OCI-LY1 (cell line): ENCODE data around the gene SLC25A25.

ENCODE experiments used
- H2AFZ ChIP-seq: fragments of 200-600 bp; sonication (generic), shearing (Covaris generic); 2 replicates; pipeline ENCODE4 v1.6.0; 2014; ENCODE audit warnings: antibody characterized with exemption, mild to moderate bottlenecking, low read length
- H3F3A ChIP-seq: fragments of 200-600 bp; sonication (generic), shearing (Covaris generic); 2 replicates; pipeline ENCODE4 v1.6.0; 2014; ENCODE audit warnings: mild to moderate bottlenecking, antibody characterized with exemption, low read length, moderate library complexity; ENCODE audit not compliant: insufficient read depth
- H3K27ac ChIP-seq: fragments of 200-600 bp; sonication (generic); 2 replicates; pipeline ENCODE4 v1.5.1; 2014; ENCODE audit warnings: low read length, mixed run types, mild to moderate bottlenecking, low read depth; ENCODE audit not compliant: poor library complexity, severe bottlenecking
- H3K27me3 ChIP-seq: fragments of 200-600 bp; sonication (generic); 2 replicates; pipeline ENCODE4 v1.6.0; 2014; ENCODE audit warnings: antibody characterized with exemption, mild to moderate bottlenecking, low read length, moderate library complexity; ENCODE audit not compliant: insufficient read depth
- H3K36me3 ChIP-seq: fragments of 200-600 bp; sonication (generic); 2 replicates; pipeline ENCODE4 v1.6.1; 2014; ENCODE audit warnings: mild to moderate bottlenecking, antibody characterized with exemption, low read length, moderate library complexity, mixed read lengths; ENCODE audit not compliant: insufficient read depth
- H3K4me1 ChIP-seq: fragments of 200-600 bp; sonication (generic); 2 replicates; pipeline ENCODE4 v1.5.1; 2014; ENCODE audit warnings: mild to moderate bottlenecking, low read length, moderate library complexity; ENCODE audit not compliant: insufficient read depth, severe bottlenecking
- H3K4me2 ChIP-seq: fragments of 200-600 bp; sonication (generic), shearing (Covaris generic); 2 replicates; pipeline ENCODE4 v1.6.1; 2014; ENCODE audit warnings: low read length
- H3K4me3 ChIP-seq: fragments of 200-600 bp; sonication (generic); 2 replicates; pipeline ENCODE4 v1.5.1; 2014; ENCODE audit warnings: low read length, low read depth, mild to moderate bottlenecking, mixed read lengths; ENCODE audit not compliant: poor library complexity, severe bottlenecking
- H3K79me2 ChIP-seq: fragments of 200-600 bp; shearing (Covaris generic); 2 replicates; pipeline ENCODE4 v1.6.1; 2016; ENCODE audit warnings: mixed run types, low read length, mixed read lengths; ENCODE audit not compliant: insufficient read depth
- H3K9ac ChIP-seq: fragments of 200-600 bp; sonication (generic), shearing (Covaris generic); 2 replicates; pipeline ENCODE4 v1.6.1; 2014; ENCODE audit warnings: mild to moderate bottlenecking, low read length, mixed read lengths
- H3K9me2 ChIP-seq: fragments of 200-600 bp; sonication (generic), shearing (Covaris generic); 2 replicates; pipeline ENCODE4 v1.6.1; 2014; ENCODE audit warnings: low read depth, mild to moderate bottlenecking, low read length, mixed read lengths
- H3K9me3 ChIP-seq: fragments of 200-600 bp; shearing (Covaris generic); 2 replicates; pipeline ENCODE4 v1.6.1; 2014; ENCODE audit warnings: low read length, mixed read lengths
- H4K20me1 ChIP-seq: fragments of 200-600 bp; sonication (generic), shearing (Covaris generic); 2 replicates; pipeline ENCODE4 v1.6.0; 2016; ENCODE audit warnings: mild to moderate bottlenecking, low read length; ENCODE audit not compliant: insufficient read depth
- EZH2 ChIP-seq: fragments of 200-600 bp; sonication (generic), shearing (Covaris generic); IDR thresholded peaks from 2 replicates; pipeline ENCODE4 v1.8.0; 2017; ENCODE audit warnings: borderline replicate concordance, mixed run types, mild to moderate bottlenecking, antibody characterized with exemption, low read length, moderate library complexity, mixed read lengths
- TF ChIP-seq, protein P1 (sequence below): fragments of 200-600 bp; sonication (generic), shearing (Covaris generic); IDR thresholded peaks from 2 replicates; pipeline ENCODE4 v1.5.1; 2017; ENCODE audit warnings: mild to moderate bottlenecking, antibody characterized with exemption, low read length, moderate library complexity, mixed read lengths

The SLC25A25 gene

DNA sequence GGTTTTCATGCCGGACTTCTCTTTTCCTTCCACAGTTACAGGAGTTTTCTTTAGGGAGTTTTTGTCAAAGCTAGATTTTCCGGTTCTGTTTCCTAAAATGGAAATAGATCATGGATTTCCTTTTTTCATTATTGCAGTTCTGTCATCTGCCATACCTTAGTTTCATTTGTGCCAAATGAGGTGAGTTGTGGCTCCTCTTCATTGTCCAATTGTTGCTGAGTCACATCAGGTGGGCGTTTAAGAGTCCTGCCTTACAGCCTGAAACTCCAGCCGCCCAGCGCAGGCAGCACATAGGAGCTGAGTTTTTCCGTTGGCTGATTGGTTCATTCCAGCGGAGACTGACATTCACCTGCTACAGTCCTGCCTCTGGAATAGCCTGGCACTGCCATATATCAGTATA lies 14.1 kb downstream of the SLC25A25 start:
- Histone ChIP-seq H3K79me2 (peaks cover 4% of the 10 kb centered on the region; the same call in 1 of the 2 replicates), H3K4me3 (no peak overlapping the region), H2AFZ (no peak overlapping the region), H3K36me3 (0 out of 2 replicates have a peak, but pooled peaks cover 4% of the 10 kb centered on the region), H3F3A (peaks cover 5% of the 10 kb centered on the region; the same call in 1 of the 2 replicates), H4K20me1 (no peaks in the 10 kb centered on the region), H3K27ac (peak overlapping the region; percentile 57), H3K4me1 (peaks cover 39% of the 10 kb centered on the region), H3K9me3 (no peaks in the 10 kb centered on the region), H3K9ac (no peak overlapping the region), H3K9me2 (no peaks in the 10 kb centered on the region), H3K27me3 (no peaks in the 10 kb centered on the region), H3K4me2 (no peak overlapping the region)
- no peak for TF ChIP-seq EZH2
- TF ChIP-seq, protein P1, sequence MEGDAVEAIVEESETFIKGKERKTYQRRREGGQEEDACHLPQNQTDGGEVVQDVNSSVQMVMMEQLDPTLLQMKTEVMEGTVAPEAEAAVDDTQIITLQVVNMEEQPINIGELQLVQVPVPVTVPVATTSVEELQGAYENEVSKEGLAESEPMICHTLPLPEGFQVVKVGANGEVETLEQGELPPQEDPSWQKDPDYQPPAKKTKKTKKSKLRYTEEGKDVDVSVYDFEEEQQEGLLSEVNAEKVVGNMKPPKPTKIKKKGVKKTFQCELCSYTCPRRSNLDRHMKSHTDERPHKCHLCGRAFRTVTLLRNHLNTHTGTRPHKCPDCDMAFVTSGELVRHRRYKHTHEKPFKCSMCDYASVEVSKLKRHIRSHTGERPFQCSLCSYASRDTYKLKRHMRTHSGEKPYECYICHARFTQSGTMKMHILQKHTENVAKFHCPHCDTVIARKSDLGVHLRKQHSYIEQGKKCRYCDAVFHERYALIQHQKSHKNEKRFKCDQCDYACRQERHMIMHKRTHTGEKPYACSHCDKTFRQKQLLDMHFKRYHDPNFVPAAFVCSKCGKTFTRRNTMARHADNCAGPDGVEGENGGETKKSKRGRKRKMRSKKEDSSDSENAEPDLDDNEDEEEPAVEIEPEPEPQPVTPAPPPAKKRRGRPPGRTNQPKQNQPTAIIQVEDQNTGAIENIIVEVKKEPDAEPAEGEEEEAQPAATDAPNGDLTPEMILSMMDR, result no peak

GRCh38 chr9:128084746-128085145 lies 16.7 kb downstream of the SLC25A25 start:
- TF ChIP-seq, protein P1, result no peak
- H3K9me2 ChIP-seq, result no peaks in the 10 kb centered on the region
- no peak overlapping the region for H3K9ac ChIP-seq
- H3K4me2 ChIP-seq, result no peak overlapping the region
- 0 out of 2 replicates have a peak, but pooled peaks cover 4% of the 10 kb centered on the region for H3K36me3 ChIP-seq
- peaks cover 20% of the 10 kb centered on the region for H3K4me1 ChIP-seq
- H3K27ac ChIP-seq, result no peak overlapping the region
- H4K20me1 ChIP-seq, result no peaks in the 10 kb centered on the region
- peaks cover 5% of the 10 kb centered on the region; the same call in 1 of the 2 replicates for H3F3A ChIP-seq
- no peak overlapping the region for H2AFZ ChIP-seq
- peaks cover 19% of the 10 kb centered on the region; the same call in 1 of the 2 replicates for H3K79me2 ChIP-seq
- no peaks in the 10 kb centered on the region for H3K27me3 ChIP-seq
- H3K9me3 ChIP-seq, result no peaks in the 10 kb centered on the region
- no peak overlapping the region for H3K4me3 ChIP-seq

GRCh38 chr9:128085943-128086342 lies 17.9 kb downstream of the SLC25A25 start:
- H3K36me3 ChIP-seq, result 0 out of 2 replicates have a peak, but pooled peaks cover 4% of the 10 kb centered on the region
- no peak overlapping the region for H3K4me3 ChIP-seq
- no peaks in the 10 kb centered on the region for H4K20me1 ChIP-seq
- peaks cover 5% of the 10 kb centered on the region; the same call in 1 of the 2 replicates for H3F3A ChIP-seq
- H3K79me2 ChIP-seq, result peaks cover 19% of the 10 kb centered on the region; the same call in 1 of the 2 replicates
- no peak overlapping the region for H3K4me2 ChIP-seq
- no peaks in the 10 kb centered on the region for H3K9me2 ChIP-seq
- peaks cover 12% of the 10 kb centered on the region for H3K4me1 ChIP-seq
- no peak overlapping the region for H3K9ac ChIP-seq
- no peak for TF ChIP-seq EZH2
- TF ChIP-seq, protein P1, result no peak
- no peak overlapping the region for H2AFZ ChIP-seq
- no peaks in the 10 kb centered on the region for H3K27me3 ChIP-seq
- no peaks in the 10 kb centered on the region for H3K9me3 ChIP-seq
- no peak overlapping the region for H3K27ac ChIP-seq
